Cerebellar nuclear complex (tissue), 1 donor: ENCODE measurements around the gene TM9SF2.

Experiments used
- DNase-seq, 2 experiments: peaks; one replicate each; lab custom pipeline; 2025; lab: John Stamatoyannopoulos, UW

TM9SF2 gene

DNA sequence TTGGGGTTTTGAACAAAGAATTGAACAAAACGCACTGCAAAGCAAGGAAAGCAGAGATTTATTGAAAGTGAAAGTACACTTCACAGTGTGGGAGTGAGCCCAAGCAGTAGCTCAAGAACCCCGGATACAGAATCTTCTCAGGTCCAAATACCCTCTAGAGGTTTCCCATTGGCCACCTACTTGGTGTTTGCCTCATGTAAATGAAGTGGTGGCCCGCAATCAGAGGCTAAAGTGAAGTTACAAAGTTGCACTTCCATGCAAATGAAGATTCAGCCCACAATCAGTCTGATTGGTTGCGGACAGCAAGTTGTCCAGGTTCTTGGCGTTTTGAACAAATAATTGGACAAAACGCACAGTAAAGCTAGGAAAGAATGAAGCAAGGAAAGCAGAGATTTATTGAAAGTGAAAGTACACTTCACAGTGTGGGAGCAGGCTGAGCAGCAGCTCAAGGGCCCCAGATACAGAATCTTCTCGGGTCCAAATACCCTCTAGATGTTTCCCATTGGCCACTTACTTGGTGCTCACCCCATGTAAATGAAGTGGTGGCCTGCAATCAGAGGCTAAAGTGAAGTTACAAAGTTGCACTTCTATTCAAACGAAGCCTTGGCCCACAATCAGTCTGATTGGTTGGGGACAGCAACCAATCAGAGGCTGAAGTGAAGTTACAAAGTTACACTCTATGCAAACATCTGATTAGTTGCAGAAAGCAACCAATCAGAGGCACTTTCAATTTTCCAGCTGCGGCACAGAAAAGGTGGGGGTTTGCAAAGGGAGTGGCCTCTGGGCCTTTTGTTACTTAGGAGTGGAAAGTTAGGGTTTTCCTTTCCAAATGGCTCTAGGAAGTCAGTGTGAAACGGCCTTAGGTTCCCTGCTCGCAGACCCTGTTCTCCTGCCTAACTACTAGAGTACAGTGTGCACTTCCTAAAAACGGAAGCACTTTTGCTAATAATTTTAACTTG, 4.8 kb upstream of the TM9SF2 start:
- no peak for DNase-seq

GRCh38 chr13:99498171-99499161, 2.8 kb upstream of the TM9SF2 start:
- peak; percentile 86 to 94 for DNase-seq

DNA sequence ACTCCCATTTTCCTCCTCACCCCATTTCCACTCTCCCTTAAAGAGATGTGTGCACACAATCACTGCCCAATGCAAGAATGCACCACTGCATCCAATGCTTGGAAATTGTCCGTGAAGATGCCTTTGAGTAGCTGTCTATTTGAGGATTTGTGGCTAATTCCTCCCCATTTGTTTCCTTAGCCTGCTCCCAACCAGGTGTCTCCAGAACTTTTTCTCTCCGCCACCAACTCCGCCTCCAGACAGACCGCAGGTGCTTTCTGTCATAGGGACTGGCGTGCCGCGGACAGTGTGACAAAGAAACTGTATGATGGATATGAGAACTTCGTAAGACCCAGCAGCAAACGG, 461 bp upstream of the TM9SF2 start:
- DNase-seq: no peak

DNA sequence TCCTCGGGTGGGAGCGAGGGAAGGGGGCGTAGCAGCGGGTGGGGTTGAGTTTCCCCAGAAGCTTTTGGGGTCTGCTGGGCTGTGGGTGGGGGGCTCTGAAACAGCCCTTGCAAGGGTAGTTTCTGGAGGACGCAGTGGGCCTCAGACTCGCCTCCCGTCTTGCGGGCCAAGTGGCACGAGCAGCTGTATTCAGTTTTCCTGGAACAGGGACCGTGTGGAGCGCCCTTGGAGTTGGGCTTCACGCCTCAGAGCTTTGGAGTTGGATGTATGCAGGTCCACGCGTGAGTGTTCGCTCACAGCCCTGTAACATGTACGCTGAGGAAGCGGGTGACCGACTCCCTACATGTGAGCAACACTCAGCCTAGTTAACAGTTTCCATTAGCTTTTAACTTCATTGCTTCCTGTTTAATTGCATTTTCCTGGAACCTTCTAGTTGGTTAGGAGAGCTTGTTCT, 603 bp downstream of the TM9SF2 start:
- DNase-seq: no peak

DNA sequence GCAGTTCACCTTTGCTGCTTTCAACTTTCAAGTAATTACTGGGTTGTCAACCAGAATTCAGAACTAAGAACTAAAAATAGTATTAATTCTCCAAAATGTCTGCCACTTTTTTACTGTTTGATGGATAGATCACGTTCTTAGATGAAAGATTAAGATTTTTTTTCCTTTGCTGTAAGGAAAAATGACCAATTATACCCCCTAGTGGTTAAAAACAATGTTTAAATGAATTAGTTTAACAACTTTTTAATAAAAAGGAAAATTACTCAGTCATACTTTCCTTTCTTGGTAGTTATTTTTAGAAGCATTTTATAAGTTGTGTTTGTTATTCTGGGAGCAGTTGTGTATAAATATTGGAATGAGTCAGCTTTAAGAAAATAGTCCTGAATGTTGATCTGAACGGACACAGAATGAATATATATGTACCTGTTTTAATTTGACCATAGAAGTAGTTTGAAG, 4.6 kb downstream of the TM9SF2 start:
- no peak for DNase-seq

DNA sequence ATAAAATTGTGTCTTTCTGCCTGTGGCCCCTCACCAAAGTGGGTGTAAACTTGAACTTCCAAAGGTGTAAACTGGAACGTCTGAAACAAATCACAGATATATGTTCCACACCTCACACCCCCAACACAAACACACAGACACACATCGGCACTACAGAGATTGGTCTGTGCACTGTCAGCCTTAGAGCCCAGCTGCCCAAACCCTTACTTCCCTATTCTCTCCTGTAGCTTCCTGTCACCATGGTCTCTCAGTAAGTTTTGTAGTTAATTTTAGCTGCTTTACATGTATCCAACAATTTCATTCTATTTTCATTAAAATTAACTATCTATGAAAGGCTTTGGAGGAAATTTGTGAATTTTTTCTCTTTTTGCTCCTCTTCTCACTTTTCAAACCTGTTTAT, 5.4 kb downstream of the TM9SF2 start:
- DNase-seq: no peak

- no peak for DNase-seq
These were observed 5.8 kb downstream of the TM9SF2 start for GRCh38 chr13:99507054-99507453.

- DNase-seq: no peak
These were observed 6.3 kb downstream of the TM9SF2 start for GRCh38 chr13:99507551-99507950.

GRCh38 chr13:99507986-99508385, 6.7 kb downstream of the TM9SF2 start:
- DNase-seq: no peak

DNA sequence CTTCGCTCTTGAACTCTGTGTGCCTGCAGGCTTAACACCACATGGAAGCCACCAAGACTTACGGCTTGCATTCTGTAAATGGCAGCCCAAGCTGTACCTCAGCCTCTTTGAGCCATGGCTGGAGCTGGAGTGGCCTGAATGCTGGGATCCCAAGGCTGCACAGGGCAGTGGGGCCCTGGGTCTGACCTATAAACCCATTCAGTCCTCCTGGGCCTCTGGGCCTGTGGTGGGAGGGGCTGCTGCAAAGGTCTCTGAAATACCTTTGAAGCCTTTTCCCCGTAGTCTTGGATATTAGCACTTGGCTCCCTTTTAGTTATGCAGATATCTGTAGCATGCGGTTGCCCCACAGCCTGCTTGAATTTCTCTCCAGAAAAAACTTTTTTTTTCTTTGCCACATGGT, 8.2 kb downstream of the TM9SF2 start:
- no peak for DNase-seq

GRCh38 chr13:99514801-99515200, 13.5 kb downstream of the TM9SF2 start:
- DNase-seq: no peak

- no peak for DNase-seq
These were observed 15.1 kb downstream of the TM9SF2 start for GRCh38 chr13:99516153-99516929.

DNA sequence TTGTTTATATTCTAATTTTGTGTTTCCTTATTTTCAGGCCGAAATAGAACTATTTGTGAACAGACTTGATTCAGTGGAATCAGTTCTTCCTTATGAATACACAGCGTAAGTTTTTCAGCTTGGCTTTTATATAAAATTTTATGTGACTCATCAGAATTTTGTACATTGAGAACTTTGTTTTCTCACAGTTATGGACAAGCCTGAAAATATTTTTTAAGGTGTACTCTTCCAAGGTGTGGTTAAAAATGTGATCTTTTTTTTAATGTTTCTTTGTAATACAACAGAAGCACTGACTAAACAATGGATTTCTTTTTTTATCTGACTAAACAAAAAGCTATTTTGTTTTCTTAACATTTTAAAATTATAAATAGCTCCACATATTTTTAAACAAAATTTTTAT, 16.3 kb downstream of the TM9SF2 start:
- no peak for DNase-seq

DNA sequence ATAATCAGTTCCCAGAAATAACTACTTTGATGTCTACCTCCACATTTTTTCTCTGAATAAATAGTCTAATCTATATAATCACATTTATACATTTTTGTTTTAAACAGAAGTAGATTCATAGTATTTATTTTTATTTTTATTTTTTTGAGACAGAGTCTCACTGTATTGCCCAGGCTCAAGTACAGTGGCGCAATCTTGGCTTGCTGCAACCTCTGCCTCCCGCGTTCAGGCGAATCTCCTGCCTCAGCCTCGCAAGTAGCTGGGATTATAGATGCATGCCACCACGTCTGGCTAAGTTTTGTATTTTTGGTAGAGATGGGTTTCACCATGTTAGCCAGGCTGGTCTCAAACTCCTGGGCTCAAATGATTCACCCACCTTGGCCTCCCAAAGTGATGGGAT, 16.7 kb downstream of the TM9SF2 start:
- DNase-seq: no peak

DNA sequence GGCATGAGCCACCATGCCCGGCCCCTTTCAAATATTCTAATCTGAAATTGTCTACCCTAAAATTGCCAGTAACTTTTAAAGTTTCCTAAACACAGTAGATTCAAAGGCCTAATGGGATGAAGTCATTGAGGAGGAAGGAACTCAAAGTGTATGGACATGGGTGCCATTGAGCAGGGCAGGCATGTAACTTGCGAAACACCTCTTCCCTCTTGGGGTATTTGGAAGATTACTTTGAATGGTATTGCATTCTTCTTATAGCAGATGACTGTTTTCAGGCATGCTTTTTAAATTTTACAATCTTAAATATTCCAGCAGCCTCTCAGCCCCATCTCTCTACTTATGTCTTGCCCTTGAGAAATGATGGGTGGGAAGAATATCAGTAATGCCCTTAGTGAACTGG, 21.0 kb downstream of the TM9SF2 start:
- no peak for DNase-seq

GRCh38 chr13:99523838-99524237, 22.6 kb downstream of the TM9SF2 start:
- DNase-seq: no peak

- DNase-seq: no peak
These were observed 24.7 kb downstream of the TM9SF2 start for GRCh38 chr13:99525967-99526366.

DNA sequence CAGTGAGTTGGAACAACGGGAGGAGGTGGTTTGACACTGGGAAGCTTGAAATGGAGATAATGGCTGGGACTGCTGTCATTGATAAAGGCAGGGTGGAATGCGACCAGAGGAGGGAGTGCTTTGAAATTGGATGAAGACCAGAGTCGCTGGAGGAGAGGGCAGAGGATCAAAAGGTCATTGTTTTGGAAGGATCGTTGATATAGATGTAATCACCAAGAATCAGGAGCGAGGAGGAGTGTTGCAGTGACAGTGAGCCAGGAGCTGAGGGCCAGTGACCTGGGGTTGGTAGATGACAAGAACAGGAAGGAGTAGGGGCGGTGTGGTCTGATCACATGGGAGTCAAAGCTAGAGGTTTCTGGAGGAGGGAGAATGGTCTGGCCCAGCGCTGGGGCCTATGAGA, 25.3 kb downstream of the TM9SF2 start:
- DNase-seq: no peak

GRCh38 chr13:99527301-99527700, 26.0 kb downstream of the TM9SF2 start:
- no peak for DNase-seq

DNA sequence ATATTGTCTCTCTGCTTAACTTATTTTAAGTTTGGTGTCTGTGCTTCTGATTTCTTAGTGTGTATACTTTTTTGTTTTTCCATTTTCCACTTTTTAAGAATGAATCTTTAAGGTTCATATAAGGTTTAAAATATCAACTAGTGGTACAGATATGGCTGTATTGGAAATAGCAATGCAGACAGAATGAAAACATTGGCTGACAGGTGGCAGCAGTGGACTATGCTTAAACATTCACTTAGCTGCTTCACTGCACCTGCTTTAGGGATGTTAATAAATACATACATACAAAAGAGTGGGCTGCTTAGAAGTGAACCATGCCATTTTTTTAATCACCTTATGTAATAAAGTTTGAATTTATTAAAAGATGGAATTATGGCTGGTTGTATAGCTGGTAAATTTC, 27.3 kb downstream of the TM9SF2 start:
- no peak for DNase-seq

GRCh38 chr13:99536023-99536422, 34.8 kb downstream of the TM9SF2 start:
- DNase-seq: no peak

GRCh38 chr13:99540530-99540929, 39.3 kb downstream of the TM9SF2 start:
- no peak for DNase-seq
